CD8-positive, alpha-beta memory T cell (primary cell): ENCODE data around the gene PRSS50. TPM values are rescaled to one million over a fixed set of nuclear protein-coding genes. Genes with fewer than 3 reads are reported as not detected.
A peak's percentile ranks its signal among the peaks of the same experiment; 100 is the strongest.

Experiments used
- CTCF ChIA-PET: fragments of 350-600 bp; sonication (Branson Sonifier 250); formaldehyde crosslinking; loops from one replicate; lab custom pipeline; 2021; ENCODE audit warnings: antibody characterized with exemption; lab: Charles Lee
- POLR2A ChIA-PET: fragments of 350-600 bp; sonication (Branson Sonifier 250); formaldehyde crosslinking; loops from one replicate; lab custom pipeline; 2021; ENCODE audit warnings: antibody characterized with exemption; lab: Charles Lee
- DNase-seq, 5 donors: peaks; one replicate each; pipeline versions ENCODE4 v3.0.0 to v3.0.0-alpha.2; 2020 to 2022; ENCODE audit warnings: mixed read lengths in 1 of 5
- H3K27ac ChIP-seq: one replicate; pipeline ENCODE4 v1.7.0; 2013; ENCODE audit warnings: low read depth, mild to moderate bottlenecking, low read length, moderate library complexity
- H3K27me3 ChIP-seq: 2 replicates; pipeline ENCODE4 v1.7.0; 2013; ENCODE audit warnings: low read length, mild to moderate bottlenecking; ENCODE audit not compliant: insufficient read depth, poor library complexity, severe bottlenecking
- H3K36me3 ChIP-seq: 2 replicates; pipeline ENCODE4 v1.7.0; 2013; ENCODE audit warnings: mild to moderate bottlenecking, low read length, moderate library complexity; ENCODE audit not compliant: insufficient read depth
- H3K4me1 ChIP-seq: 2 replicates; pipeline ENCODE4 v1.7.0; 2013; ENCODE audit warnings: mild to moderate bottlenecking, low read length, moderate library complexity; ENCODE audit not compliant: insufficient read depth
- H3K4me3 ChIP-seq: 2 replicates; pipeline ENCODE4 v1.7.0; 2013; ENCODE audit warnings: mild to moderate bottlenecking, low read length
- H3K9me3 ChIP-seq: 2 replicates; pipeline ENCODE4 v1.7.0; 2013; ENCODE audit warnings: mild to moderate bottlenecking, low read length
- H3K27ac Mint-ChIP-seq, 8 donors: one replicate each; pipeline ENCODE4 v1.8.0; 2020 to 2021; ENCODE audit warnings: mixed read lengths in 8 of 8, mild to moderate bottlenecking in 6 of 8, inconsistent platforms in 3 of 8, moderate library complexity in 3 of 8
- H3K27me3 Mint-ChIP-seq, 2 donors: one replicate each; pipeline ENCODE4 v1.8.0; 2020 to 2021; ENCODE audit warnings: mixed read lengths in 2 of 2, mild to moderate bottlenecking in 1 of 2, moderate library complexity in 1 of 2
- H3K36me3 Mint-ChIP-seq, 3 donors: one replicate each; pipeline ENCODE4 v1.8.0; 2020 to 2021; ENCODE audit warnings: mixed read lengths in 3 of 3, inconsistent platforms in 1 of 3, mild to moderate bottlenecking in 1 of 3
- H3K4me1 Mint-ChIP-seq, 3 donors: one replicate each; pipeline ENCODE4 v1.8.0; 2020 to 2021; ENCODE audit warnings: mixed read lengths in 3 of 3, inconsistent platforms in 1 of 3, mild to moderate bottlenecking in 1 of 3
- H3K4me3 Mint-ChIP-seq, 7 donors: one replicate each; pipeline ENCODE4 v1.8.0; 2020 to 2021; ENCODE audit warnings: mixed read lengths in 7 of 7, mild to moderate bottlenecking in 6 of 7, moderate library complexity in 4 of 7, inconsistent platforms in 2 of 7
- H3K9me3 Mint-ChIP-seq, 5 donors: one replicate each; pipeline ENCODE4 v1.8.0; 2020 to 2022; ENCODE audit warnings: mixed read lengths in 5 of 5, mild to moderate bottlenecking in 3 of 5, moderate library complexity in 2 of 5, inconsistent platforms in 1 of 5
- polyA plus RNA-seq: library from polyadenylated mRNA; unstranded; fragments of 300-500 nt; fragmentation: Illumina TruSeq; gene quantifications from one replicate; pipeline ENCODE4 v1.2.3, GENCODE V29; 2021
- total RNA-seq, 2 experiments: library from RNA; stranded (reverse); gene quantifications; one replicate each; pipeline ENCODE4 v1.2.3, GENCODE V29; 2021

PRSS50 gene
- total and polyA plus RNA-seq, 3 experiments from 2014 or later, result 0.13 TPM; not detected in 2

GRCh38 chr3:46703013-46703520 is 14.6 kb downstream of the PRSS50 start:
- H3K27me3 ChIP-seq, result peaks cover 6% of the 10 kb centered on the region
- peak in 1 of 5 donors; percentile 23 for DNase-seq
- Mint-ChIP-seq H3K4me3 (no peak overlapping the region), H3K36me3 (no peaks in the 10 kb centered on the region), H3K27me3 (peaks cover 8 to 11% of the 10 kb centered on the region in 2 donors), H3K27ac (no peak overlapping the region), H3K9me3 (no peaks in the 10 kb centered on the region), H3K4me1 (peaks cover 0 to 5% (median 1%) of the 10 kb centered on the region in 3 donors)
- CTCF ChIA-PET, result interaction anchor here (0.8 to 2.6 kb wide), 2 partner anchors 143 to 192 kb away, joined by 3 to 10 read pairs; no protein-coding TSS in a partner anchor
- H3K4me1 ChIP-seq, result peaks cover 8% of the 10 kb centered on the region
- no peaks in the 10 kb centered on the region for H3K36me3 ChIP-seq
- H3K4me3 ChIP-seq, result no peak overlapping the region
- H3K9me3 ChIP-seq, result no peaks in the 10 kb centered on the region
- POLR2A ChIA-PET, result no interaction called here
- H3K27ac ChIP-seq, result no peak overlapping the region

GRCh38 chr3:46702246-46703012 is 15.2 kb downstream of the PRSS50 start:
- Histone ChIP-seq H3K4me3 (no peak overlapping the region), H3K36me3 (no peaks in the 10 kb centered on the region), H3K27me3 (peaks cover 6% of the 10 kb centered on the region), H3K4me1 (peaks cover 8% of the 10 kb centered on the region), H3K9me3 (no peaks in the 10 kb centered on the region), H3K27ac (no peak overlapping the region)
- Mint-ChIP-seq H3K27ac (no peak overlapping the region), H3K27me3 (peaks cover 8 to 11% of the 10 kb centered on the region in 2 donors), H3K36me3 (no peaks in the 10 kb centered on the region), H3K9me3 (no peaks in the 10 kb centered on the region), H3K4me1 (peaks cover 0 to 5% (median 1%) of the 10 kb centered on the region in 3 donors), H3K4me3 (peak overlapping the region in 1 of 7 donors; percentile 29)
- DNase-seq, result peak in 1 of 5 donors; percentile 38
- ChIA-PET POLR2A (no interaction called here), CTCF (interaction anchor here (0.8 to 2.6 kb wide), 2 partner anchors 144 to 193 kb away, joined by 3 to 10 read pairs; no protein-coding TSS in a partner anchor)

- Mint-ChIP-seq H3K27ac (no peak within 1 kb of the TSS), H3K9me3 (no peaks in the 10 kb centered on the region), H3K4me3 (peak within 1 kb of the TSS in 1 of 7 donors; percentile 34), H3K36me3 (no peaks in the 10 kb centered on the region), H3K27me3 (peaks cover 8 to 11% of the 10 kb centered on the region in 2 donors), H3K4me1 (peaks cover 0 to 8% (median 4%) of the 10 kb centered on the region in 3 donors)
- peaks cover 6% of the 10 kb centered on the region for H3K27me3 ChIP-seq
- CTCF ChIA-PET, result interaction anchor here (2.6 kb wide), 1 partner anchor 194 kb away, joined by 10 read pairs; no protein-coding TSS in a partner anchor
- H3K36me3 ChIP-seq, result no peaks in the 10 kb centered on the region
- DNase-seq, result peak in 1 of 5 donors; percentile 34
- no peaks in the 10 kb centered on the region for H3K9me3 ChIP-seq
- no peak within 1 kb of the TSS for H3K4me3 ChIP-seq
- H3K4me1 ChIP-seq, result peaks cover 10% of the 10 kb centered on the region
- POLR2A ChIA-PET, result no interaction called here
- no peak within 1 kb of the TSS for H3K27ac ChIP-seq
These were observed 16.3 kb downstream of the PRSS50 start, which contains the start of gene TMIE for GRCh38 chr3:46701181-46701939. Gene TMIE (plus strand): TSS chr3:46701392. CDS start chr3:46701488, 96 bp downstream.

GRCh38 chr3:46700772-46701171 is 16.9 kb downstream of the PRSS50 start:
- Mint-ChIP-seq H3K4me3 (no peak overlapping the region), H3K9me3 (no peaks in the 10 kb centered on the region), H3K4me1 (peaks cover 4 to 14% (median 8%) of the 10 kb centered on the region in 3 donors), H3K27ac (no peak overlapping the region), H3K27me3 (peaks cover 6 to 11% of the 10 kb centered on the region in 2 donors), H3K36me3 (no peaks in the 10 kb centered on the region)
- Histone ChIP-seq H3K27me3 (peaks cover 6% of the 10 kb centered on the region), H3K4me1 (peaks cover 16% of the 10 kb centered on the region), H3K9me3 (no peaks in the 10 kb centered on the region), H3K36me3 (no peaks in the 10 kb centered on the region), H3K4me3 (no peak overlapping the region), H3K27ac (no peak overlapping the region)
- DNase-seq, result no peak
- POLR2A ChIA-PET, result no interaction called here
- CTCF ChIA-PET, result no interaction called here

GRCh38 chr3:46699676-46700523 is 17.8 kb downstream of the PRSS50 start:
- CTCF ChIA-PET, result interaction anchor here (1.8 kb wide), 1 partner anchor 195 kb away, joined by 6 read pairs; no protein-coding TSS in a partner anchor
- no peaks in the 10 kb centered on the region for H3K9me3 ChIP-seq
- Mint-ChIP-seq H3K4me3 (no peak overlapping the region), H3K4me1 (peaks cover 13 to 22% (median 17%) of the 10 kb centered on the region in 3 donors), H3K9me3 (no peaks in the 10 kb centered on the region), H3K36me3 (no peaks in the 10 kb centered on the region), H3K27me3 (peaks cover 6 to 11% of the 10 kb centered on the region in 2 donors), H3K27ac (peak overlapping the region in 1 of 8 donors; percentile 75)
- no peak overlapping the region for H3K27ac ChIP-seq
- H3K4me3 ChIP-seq, result no peak overlapping the region
- H3K36me3 ChIP-seq, result no peaks in the 10 kb centered on the region
- peaks cover 6% of the 10 kb centered on the region for H3K27me3 ChIP-seq
- DNase-seq, result no peak
- peaks cover 24% of the 10 kb centered on the region for H3K4me1 ChIP-seq
- POLR2A ChIA-PET, result no interaction called here

GRCh38 chr3:46695962-46696894 is 21.4 kb downstream of the PRSS50 start:
- Mint-ChIP-seq H3K9me3 (no peaks in the 10 kb centered on the region), H3K4me3 (peak overlapping the region; percentile 19 to 67 (median 51)), H3K27ac (peak overlapping the region in 7 of 8 donors; percentile 35 to 86 (median 74)), H3K27me3 (peaks cover 0 to 2% of the 10 kb centered on the region in 2 donors), H3K36me3 (no peaks in the 10 kb centered on the region), H3K4me1 (peaks cover 27 to 51% (median 30%) of the 10 kb centered on the region in 3 donors)
- Histone ChIP-seq H3K36me3 (no peaks in the 10 kb centered on the region), H3K4me1 (peaks cover 44% of the 10 kb centered on the region), H3K27ac (no peak overlapping the region), H3K27me3 (no peaks in the 10 kb centered on the region), H3K4me3 (no peak overlapping the region), H3K9me3 (no peaks in the 10 kb centered on the region)
- POLR2A ChIA-PET, result no interaction called here
- CTCF ChIA-PET, result interaction anchor here (1.2 kb wide), 1 partner anchor 9 kb away, joined by 4 read pairs; no protein-coding TSS in a partner anchor
- DNase-seq, result no peak
